Peyer's patch (tissue), 4 donors: ENCODE results near the gene HOXC6.

Source experiments
- POLR2A ChIP-seq, 2 donors: fragments of 450-650 bp; IDR thresholded peaks; one replicate each; pipeline ENCODE4 v1.5.1; 2017; ENCODE audit warnings: antibody characterized with exemption in 2 of 2, mild to moderate bottlenecking in 2 of 2, moderate library complexity in 2 of 2
- TF ChIP-seq, protein P1 (sequence below), 6 experiments: fragments of 450-650 bp in 4 of 6; fragments of 200-600 bp in 2 of 6; sonication (generic) in 1 of 6; IDR thresholded peaks; one replicate each; pipeline ENCODE4 v1.5.1; 2017 to 2019; ENCODE audit warnings: antibody characterized with exemption in 6 of 6, mild to moderate bottlenecking in 3 of 6, moderate library complexity in 1 of 6

DNA sequence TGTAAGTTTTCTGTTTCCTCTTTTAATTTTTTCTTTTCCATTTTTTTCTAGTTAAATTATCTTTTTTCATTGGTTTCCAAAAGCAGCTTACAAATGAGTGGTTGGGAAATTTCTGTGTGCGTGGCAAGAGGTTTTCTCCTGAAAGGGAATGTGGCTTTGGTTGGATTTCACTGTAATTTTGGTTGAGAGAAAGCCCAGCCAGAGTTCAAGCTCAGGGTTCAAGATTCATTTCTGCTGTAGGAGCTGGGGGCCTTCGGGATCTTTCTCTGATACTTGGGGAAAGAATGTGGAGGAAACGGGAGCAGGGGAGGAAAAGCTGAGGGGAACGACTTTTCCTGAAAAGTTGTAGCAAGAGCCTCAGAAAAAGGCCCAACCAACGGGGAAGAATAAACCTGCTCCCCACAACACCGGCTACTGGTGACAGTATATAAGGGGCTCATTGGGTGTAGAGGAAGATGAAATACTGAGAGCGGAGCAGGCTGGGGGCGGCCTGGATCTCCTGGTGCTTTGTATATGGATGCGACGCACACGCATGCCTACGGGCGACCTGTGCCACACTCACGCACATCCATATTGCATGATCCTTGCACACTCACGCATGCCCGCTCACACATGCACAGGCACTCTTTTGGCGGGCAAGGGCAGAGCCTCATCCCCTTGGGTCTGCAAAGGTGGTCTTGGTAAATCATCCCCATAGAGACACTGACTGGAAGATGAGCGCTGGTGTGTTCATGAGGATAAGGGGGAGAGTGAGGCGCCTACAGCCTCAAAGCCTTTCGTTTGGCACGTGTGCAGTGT lies 41.4 kb upstream of the HOXC6 start:
- TF ChIP-seq, protein P1, sequence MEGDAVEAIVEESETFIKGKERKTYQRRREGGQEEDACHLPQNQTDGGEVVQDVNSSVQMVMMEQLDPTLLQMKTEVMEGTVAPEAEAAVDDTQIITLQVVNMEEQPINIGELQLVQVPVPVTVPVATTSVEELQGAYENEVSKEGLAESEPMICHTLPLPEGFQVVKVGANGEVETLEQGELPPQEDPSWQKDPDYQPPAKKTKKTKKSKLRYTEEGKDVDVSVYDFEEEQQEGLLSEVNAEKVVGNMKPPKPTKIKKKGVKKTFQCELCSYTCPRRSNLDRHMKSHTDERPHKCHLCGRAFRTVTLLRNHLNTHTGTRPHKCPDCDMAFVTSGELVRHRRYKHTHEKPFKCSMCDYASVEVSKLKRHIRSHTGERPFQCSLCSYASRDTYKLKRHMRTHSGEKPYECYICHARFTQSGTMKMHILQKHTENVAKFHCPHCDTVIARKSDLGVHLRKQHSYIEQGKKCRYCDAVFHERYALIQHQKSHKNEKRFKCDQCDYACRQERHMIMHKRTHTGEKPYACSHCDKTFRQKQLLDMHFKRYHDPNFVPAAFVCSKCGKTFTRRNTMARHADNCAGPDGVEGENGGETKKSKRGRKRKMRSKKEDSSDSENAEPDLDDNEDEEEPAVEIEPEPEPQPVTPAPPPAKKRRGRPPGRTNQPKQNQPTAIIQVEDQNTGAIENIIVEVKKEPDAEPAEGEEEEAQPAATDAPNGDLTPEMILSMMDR (IDR thresholded peaks at IDR 0.05) = no peak
- no peak for TF ChIP-seq POLR2A (IDR thresholded peaks at IDR 0.05)
